HG03039 (cell line): ENCODE results near the gene ACOD1.
"Not testable (repeated sequence)": the region's sequence is repeated elsewhere in the genome, so short reads cannot be mapped to it uniquely, and the experiment has no call there.

Source experiments
- ATAC-seq: cut with Tn5 transposase; IDR thresholded peaks from one replicate; pipeline ENCODE4 v1.9.1; 2021; ENCODE audit warnings: mild to moderate bottlenecking, moderate library complexity; ENCODE audit not compliant: unreplicated experiment

ACOD1 gene

DNA sequence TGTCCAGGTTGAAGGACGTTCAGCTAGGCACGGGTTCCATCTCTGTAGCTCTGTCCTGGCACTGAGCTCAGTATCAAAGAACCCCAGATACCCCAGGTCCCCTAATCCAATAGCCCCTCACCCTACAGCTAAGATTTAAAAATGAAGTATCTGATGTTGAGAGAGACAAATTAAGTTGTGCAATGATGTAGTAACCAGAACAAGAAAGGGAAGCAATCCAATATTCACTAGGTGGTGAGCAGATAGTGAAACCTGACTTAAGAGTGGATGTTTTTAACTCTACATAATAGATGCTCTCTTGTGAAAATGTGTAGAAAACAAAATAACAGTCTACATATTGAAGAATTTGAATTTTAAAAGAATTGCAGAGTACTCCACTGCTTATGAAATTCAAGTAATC, 1.8 kb downstream of the ACOD1 start:
- no peak for ATAC-seq

DNA sequence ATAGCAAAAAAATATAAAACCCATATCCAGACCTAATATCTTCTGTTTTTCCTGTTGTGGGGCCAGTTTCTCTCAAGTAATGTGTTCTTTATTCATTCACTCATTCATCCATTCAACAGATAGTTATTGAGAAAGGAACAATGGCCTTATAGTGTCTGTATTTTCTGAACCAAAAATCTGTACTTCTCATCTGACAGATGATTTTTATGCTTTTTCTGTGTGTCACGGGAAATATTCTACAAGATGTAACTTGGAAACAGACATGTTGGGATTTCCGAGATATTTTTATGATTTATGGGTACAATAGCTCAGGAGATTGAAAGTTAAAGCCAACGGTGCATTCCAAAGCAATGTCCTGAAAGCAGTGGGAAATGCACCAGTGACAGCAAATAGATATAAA, 5.7 kb downstream of the ACOD1 start:
- ATAC-seq: no peak

DNA sequence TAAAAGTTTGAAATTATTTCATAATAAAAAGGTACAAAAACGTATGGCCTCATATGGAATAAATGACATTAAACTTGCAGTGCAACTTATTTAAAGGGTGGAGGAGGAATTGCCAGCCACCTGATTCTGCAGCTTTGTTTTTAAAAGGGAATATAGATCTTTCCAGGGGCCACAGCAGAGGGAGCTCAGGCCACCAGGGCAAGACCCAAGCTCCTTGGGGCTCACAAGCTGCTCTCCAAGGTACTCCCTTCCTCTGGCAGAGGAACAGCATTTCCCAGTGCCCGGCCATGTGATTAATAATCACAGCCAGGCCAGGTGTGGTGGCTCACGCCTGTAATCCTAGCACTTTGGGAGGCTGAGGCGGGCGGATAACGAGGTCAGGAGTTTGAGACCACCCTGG, 6.2 kb downstream of the ACOD1 start:
- ATAC-seq: no peak

DNA sequence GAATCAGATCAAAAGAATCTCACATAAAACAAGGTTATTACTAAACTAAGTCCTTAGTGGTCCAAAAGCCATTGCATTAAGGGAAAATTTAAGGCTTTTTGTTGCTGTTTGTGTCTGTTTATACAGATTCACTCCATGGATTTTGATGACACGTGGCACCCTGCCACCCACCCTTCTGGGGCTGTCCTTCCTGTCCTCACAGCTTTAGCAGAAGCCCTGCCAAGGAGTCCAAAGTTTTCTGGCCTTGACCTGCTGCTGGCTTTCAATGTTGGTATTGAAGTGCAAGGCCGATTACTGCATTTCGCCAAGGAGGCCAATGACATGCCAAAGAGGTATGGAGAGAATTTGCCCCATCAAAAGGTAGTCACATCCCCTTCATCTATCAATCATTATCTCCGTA, 6.9 kb downstream of the ACOD1 start:
- ATAC-seq: no peak

DNA sequence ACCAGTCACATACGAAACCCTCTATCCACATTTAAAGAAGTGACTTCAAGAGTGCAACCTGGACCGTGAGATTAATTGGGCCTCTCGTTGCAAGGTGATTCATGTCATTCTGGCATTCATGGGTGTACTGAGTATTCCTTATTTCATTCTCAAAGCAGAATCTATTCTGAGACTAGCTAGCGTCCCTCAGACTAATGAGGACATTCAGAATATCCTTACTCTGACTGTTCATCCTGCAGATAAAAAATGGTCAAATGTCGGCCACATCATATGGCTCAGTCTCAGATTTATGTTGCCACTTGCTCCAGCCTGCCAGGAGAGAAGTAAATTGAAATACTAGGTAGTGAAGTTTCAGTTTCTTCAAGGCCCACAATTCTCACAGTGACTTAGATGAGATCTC, 7.3 kb downstream of the ACOD1 start:
- ATAC-seq: no peak

DNA sequence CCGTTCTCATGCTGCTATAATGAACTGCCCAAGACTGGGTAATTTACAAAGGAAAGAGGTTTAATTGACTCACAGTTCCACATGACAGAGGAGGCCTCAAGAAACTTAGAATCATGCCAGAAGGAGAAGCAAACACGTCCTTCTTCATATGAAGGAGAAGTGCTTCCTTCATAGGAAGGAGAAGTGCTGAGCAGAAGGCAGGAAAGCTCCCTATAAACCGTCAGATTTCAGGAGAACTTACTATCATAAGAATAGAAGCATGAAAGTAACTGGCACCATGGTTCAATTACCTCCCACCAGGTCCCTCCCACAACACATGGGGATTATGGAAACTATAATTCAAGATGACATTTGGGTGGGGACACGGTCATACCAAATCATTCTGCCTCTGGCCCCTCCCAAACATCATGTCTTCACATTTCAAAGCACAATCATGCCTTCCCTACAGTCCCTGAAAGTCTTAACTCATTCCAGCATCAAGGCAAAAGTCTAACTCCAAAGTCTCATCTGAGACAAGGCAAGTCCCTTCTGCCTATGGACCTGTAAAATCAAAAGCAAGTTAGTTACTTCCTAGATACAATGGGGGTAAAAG, 10.6 kb downstream of the ACOD1 start:
- no peak for ATAC-seq

DNA sequence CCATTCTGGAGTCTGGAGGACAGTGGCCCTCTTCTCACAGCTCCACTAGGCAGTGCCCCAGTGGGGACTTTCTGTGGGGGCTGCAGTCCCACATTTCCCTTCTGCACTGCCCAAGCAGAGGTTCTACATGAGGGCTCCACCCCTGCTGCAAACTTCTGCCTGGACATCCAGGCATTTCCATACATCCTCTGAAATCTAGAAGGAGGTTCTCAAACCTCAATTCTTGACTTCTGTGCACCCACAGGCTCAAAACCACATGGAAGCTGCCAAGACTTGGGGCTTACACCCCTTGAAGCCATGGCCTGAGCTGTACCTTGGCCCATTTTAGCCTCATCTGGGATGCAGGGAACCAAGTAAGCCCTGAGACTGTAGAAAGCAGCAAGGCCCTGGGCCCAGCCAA, 11.4 kb downstream of the ACOD1 start:
- ATAC-seq: not testable (repeated sequence)

DNA sequence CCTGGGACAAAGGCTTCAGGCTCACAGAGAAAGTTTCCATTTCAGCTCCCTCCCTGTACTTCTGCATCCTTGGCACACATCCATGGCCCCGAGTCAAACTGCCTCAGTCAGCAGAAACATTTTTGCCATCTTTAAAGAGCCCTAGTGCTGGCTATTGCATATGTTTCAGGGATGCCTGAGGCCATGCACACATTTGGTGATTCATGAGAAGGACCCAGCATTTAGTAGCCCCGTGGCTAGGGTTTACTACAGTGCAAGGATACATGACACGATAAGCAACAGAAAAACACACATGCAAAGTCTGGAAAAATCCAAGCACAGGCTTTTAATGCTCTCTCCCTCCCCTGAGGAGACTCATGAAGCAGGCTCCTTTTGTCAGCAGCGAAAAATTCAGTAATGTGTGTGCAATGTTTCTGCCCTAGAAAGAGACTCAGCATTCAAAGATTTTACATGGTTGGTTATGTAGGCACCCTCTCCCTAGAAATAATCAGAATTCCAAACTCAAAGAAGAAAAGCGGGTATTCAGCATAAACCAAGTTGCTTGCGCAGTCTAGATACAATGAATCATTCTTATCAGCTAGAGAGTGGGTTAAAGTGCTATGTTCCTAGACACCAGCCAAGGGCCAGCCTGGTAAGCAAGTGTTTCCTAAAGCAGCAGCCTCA, 17.6 kb downstream of the ACOD1 start:
- no peak for ATAC-seq

DNA sequence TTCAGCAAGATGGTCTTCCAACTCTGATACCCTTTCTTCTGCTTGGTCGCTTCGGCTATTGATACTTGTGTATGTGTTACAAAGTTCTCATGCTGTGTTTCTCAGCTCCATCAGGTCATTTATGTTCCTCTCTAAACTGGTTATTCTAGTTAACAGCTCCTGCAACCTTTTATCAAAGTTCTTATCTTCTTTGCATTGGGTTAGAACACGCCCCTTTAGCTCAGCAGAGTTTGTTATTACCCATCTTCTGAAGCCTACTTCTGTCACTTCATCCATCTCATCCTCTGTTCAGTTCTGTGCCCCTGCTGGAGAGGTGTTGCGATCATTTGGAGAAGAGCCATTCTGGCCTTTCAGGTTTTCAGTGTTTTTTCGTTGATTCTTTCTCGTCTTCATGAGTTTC, 18.7 kb downstream of the ACOD1 start:
- ATAC-seq: no peak

DNA sequence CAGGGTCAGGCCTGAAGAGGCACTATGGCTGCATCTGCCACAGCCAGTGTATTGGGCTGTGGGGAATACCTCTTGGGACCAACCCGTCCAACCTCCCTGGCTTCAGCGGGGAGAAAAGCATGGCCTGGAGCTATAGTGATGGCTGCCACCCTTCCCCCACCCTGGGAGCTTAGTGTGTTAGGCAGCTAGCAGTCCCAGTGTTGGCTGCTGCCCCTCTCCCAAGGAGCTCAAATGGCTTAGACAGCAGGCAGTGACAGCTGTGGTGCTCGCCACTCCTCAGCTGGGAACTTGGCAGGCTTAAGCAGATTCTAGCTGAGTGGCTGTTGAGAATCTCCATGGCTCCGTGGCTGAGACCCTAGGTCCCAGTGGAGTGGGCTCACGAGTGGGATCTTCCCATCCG, 19.7 kb downstream of the ACOD1 start:
- no peak for ATAC-seq

DNA sequence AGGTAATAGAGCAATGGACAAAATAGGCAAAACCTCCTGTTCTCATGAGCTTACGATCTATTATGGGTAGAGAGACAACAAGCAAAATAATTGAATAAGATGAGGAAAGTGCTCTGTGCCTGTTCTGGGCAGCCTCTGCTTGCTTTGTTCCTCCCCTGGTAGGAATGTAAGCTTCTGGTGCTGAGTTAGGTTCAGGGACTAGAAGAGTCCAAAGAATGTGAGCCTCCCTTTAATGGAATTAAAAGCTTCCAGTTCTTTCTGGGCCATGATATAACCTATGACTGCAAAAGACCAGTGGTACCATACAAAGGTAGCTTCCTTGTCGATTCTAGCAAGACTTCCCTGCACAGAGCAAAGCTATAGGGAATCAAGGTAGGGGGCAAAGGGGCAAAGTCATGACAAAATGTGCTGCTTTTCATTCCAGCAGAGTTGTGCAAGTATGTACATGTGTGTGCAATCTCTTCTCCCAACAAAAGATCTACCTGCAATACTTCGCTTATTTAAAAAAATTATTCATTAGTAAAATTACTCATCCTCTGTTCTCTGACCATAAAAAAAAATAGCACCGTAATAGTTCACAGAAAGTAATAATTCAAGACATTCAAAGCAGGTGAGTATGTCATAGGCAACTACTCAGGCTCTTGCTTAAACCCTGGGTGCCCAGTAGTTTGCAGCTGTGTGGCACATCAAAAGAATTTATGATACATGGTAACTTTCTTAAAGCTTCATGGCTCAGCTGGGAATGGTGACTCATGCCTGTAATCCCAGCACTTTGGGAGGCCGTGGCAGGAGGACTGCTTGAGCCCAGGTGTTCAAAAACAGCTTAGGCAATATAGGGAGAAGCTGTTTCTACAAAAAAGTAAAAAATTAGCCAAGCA, 21.4 kb downstream of the ACOD1 start:
- ATAC-seq: no peak

DNA sequence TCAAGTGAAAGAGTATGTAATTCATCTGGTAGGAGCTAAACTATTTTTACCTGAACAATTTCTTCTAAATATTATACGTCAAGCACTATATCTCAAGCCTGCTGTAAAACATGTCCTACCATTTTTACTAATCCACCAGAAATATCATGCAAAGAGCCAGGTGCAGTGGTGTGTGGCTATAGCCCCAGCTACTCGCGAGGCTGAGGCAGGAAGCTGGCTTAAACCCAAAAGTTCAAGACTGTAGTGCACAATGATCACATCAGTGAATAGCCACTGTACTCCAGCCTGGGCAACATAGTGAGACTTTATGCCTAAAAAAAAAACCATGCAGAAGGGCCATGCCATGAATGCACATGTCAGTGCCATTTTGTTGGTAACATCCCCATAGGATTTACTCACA, 22.9 kb downstream of the ACOD1 start:
- peak; percentile 58 for ATAC-seq

DNA sequence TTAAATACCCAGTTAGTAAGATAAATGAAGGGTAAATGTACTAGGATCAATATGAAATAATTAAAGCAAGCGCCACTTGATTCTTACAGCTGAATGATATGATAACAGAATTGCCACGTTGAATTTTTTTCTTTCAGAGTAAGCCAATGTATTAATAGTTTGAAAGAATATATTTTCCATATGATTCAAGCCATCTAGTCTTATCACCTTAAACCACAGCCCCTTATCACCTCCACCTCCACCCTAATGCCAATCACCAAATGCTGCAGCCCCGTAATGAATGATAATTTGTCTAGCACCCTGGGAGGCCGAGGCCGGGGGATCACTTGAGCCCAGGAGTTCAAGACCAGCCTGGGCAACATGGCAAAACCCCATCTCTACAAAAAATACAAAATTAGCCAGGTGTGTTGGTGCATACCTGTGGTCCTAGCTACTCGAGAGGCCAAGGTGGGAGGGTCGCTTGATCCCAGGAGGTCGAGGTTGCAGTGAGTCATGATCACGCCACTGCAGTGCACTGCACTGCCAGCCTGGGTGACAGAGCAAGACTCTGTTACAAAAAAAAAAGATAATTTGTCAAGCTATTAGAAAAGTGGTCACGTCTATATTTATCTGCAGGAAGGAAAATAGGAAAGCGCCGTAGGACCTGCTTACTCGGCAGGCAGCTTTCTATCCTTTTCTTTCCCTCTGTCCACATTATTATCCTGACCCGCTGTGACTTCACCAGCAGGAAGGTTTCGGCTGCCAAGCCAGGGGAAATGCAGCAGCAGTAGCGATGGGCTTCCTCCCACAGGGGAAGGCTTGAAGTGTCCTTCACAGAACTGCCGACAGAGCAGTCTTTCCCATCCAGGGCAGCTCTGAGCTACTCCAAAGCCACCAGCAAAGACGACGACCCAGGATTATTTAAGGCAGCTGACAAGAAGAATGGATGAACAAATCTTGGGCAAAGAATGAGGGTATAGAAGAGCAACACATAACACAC, 23.8 kb downstream of the ACOD1 start:
- ATAC-seq: no peak

DNA sequence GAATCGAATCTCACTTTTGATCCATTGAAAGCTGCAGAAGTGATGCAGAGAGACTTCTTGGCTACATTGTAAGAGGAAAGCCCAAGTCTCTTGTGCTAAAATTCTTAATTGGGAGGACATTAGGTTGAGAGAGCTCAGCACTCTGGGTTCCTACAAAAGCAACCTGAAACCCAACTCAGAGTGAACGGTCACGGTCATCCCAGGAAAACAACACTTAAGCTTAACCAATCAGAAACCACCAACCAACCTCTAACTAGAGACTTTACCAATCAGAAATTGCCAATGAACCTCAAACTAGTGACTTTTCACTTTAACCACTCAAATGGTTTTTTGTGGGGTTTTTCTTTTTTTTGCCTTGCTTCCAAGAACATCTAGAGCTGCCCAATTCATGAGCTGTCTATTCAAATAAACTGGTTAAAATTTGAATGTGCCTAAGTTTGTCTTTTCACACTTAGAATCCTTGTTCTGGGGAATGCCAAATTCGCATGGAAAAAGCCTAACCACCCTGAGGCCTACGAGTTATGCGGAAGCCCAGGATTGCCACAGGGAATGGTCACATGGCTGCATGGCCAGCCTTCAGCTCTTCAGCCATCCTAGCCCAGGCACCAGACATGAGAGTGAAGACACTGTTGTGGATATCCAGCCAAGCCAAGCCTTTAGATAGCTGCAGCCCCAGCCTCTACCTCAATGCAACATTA, 25.8 kb downstream of the ACOD1 start:
- no peak for ATAC-seq

DNA sequence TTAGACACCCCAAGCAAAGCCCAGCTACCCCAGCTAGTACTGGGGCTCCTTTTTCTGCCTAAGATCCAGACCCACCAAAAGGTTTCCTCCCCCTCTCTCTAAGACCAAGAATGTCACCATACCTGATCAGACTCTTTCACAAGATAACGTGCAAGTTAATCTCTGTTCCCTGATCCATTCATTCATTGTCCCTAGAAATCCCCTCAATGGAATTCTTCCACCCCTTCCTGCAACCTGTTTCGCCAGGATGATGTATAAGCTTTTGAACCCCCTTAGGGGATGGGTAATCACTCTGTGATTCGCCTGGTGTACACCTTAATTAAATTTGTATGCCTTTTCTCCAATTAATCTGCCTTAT, 26.3 kb downstream of the ACOD1 start:
- no peak for ATAC-seq

DNA sequence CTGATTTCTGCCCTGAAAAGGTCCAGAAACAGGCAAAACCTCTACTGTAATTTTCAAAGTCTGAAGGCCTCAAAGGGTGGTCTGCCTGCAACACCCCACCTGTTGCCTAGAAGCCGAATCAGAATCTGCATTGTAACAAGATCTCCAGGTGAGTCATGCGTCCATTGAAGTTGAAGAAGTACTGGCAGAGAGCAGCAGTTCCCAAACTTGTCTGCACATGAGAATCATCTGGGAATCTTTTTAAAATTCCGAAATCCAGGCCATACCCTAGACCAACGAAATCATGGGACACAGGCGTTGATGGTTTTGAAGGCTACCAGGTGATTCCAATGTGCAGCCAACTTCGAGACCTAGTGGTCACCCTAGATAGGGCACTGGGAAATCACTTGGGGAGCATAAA, 27.6 kb downstream of the ACOD1 start:
- no peak for ATAC-seq

DNA sequence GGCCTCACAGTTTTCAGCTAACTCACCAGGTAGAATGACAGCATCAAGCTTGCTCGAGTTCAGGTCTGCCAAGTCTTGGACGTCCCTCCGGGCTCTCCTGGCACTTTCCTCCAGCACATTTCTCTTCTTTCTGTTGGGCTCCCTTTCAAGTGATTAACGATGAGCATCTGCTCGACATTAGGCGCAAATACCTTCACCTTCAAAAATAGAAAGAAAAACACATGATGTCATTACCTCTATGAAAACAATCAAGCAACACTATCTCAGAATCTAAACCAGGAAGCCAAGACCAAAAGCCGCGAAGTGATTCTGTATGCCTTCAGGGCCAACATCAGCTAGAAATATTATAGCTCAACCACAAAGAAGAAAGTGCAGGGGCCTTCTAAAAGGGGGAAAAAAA, 28.2 kb downstream of the ACOD1 start:
- no peak for ATAC-seq

DNA sequence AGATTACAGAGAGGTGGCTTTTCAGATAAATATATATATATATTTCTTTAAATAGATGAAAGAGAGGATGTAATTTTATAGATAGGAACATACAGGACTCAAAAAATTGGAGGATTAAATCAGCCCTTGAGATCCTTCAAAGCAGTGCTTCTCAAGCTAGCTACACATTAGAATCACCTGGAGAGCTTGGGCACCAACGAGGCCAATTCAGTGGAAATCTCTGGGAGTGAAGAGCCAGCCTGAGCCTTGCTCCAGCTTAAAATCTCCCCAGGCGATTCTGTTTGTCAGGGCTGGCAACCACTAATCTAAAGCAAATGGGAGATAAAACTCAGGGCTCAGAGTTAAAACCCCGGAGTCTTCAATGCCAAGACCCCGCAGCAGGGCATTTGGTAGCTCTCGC, 28.6 kb downstream of the ACOD1 start:
- ATAC-seq: no peak

DNA sequence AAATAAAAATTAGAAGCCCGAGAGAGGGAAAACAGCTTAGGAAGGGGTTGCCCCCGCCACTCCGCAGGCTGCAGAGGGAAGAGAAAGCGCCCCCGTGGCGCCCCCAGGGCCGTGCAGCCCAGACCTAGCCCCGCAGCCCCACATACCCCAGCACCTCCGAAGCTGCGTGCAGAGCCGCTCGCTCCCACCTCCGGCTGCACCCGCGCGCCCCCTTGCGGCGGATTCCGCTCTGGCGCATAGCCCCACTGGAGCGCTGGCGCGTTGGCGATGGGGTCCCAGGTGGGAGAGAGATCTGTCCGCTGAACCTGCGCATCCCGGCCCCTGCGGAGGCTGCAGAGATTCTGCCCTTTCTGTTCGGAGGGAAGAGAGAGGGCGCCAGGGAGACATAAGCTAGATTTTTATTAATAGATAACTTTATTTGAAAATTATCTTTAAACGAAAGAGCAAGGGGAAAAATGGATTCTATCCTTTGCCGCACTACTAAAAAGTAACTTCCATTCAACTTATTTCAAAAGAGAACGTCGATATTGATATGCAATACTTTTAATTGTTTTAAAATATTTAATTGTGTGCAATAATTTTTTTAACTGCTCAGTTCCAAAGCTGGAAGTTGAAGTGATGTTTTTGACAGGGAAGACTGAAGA, 31.9 kb downstream of the ACOD1 start:
- peak; percentile 99 for ATAC-seq

DNA sequence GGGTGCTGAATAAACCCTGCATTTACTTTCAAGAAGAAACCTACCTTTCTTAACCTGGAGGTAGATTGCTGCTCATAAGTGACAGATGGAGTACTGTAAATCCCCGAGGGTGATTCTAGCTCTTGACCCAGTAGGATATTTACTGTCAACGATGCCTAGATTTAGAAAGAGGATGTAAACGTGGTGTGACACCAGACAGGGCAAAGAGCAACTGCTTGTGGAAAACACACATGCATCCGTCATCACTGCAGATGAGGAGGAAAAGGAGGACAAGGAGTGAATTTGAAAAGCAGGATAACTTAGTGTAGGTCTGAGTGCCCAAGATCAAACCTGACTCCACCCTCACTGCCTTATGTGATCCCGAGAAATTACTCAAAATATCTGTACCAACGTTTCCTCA, 33.8 kb downstream of the ACOD1 start:
- no peak for ATAC-seq
